Measurements from ENCODE around the gene BMAL2.

The BMAL2 gene

DNA sequence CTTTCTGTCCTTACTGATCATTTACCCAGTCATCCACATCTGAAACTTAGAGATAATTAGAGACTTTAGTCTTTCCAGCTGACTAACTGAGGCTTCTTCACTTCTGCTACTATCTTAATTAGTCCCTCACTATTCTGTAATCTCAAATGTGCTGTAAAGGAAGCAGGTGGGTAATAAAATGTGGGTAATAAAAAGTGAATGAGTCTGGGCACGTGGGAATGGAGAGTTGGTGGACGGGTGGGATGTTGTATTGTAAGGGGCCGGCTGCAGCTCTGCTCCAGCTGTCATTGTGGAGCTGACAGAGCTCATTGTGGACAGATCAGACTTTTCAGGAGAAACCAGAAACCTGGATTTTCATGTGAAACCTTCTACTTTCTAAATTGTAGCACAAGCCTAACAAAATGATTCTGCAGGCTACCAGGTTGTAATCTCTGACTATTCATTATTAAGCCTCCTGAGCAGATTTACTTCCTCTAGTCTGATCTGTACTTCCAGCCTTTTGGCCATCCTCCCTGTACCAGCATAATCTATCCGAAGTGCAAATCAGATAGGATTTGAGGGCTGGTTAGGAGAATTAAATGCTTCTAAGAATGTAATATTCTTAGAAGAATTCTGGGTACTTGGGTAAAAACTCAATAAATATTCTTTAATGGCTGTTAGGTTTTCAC is 42.0 kb upstream of the BMAL2 start:
- no peak for DNase-seq (ENCODE audit: low read depth, low spot score)
- TF ChIP-seq, protein P1, sequence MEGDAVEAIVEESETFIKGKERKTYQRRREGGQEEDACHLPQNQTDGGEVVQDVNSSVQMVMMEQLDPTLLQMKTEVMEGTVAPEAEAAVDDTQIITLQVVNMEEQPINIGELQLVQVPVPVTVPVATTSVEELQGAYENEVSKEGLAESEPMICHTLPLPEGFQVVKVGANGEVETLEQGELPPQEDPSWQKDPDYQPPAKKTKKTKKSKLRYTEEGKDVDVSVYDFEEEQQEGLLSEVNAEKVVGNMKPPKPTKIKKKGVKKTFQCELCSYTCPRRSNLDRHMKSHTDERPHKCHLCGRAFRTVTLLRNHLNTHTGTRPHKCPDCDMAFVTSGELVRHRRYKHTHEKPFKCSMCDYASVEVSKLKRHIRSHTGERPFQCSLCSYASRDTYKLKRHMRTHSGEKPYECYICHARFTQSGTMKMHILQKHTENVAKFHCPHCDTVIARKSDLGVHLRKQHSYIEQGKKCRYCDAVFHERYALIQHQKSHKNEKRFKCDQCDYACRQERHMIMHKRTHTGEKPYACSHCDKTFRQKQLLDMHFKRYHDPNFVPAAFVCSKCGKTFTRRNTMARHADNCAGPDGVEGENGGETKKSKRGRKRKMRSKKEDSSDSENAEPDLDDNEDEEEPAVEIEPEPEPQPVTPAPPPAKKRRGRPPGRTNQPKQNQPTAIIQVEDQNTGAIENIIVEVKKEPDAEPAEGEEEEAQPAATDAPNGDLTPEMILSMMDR (IDR thresholded peaks at IDR 0.05; ENCODE audit: insufficient read depth, low read length, missing control alignments) = no peak
- no peak overlapping the region for H3K4me3 ChIP-seq (ENCODE audit: low read depth, low read length)
- ChIA-PET CTCF (interaction anchor here (1.2 to 2.2 kb wide), 3 partner anchors 14 to 275 kb away, joined by 4 to 14 read pairs (median 7); no protein-coding TSS in a partner anchor), POLR2A (no interaction called here)

DNA sequence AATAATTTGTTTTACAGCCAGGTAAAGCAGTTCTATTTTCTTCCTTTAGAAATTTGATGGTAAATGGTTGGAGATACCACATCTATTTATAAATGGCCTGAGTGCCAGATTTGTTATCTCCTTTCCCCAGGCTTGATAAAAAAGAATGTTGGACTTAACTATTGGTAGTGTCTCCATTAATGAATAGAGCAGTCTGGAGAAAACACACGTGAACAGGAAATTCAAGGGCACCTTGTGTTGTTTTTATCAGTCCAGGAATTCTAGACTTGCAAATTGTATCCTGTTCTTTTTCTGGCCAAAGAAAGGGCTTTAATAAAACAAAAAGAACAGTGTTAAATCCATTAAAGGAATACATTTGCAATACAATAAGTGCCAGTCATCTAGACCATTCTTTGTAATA is 40.8 kb upstream of the BMAL2 start:
- H3K4me3 ChIP-seq (ENCODE audit: low read depth, low read length) = no peak overlapping the region
- CTCF ChIA-PET = no interaction called here
- TF ChIP-seq, protein P1 (IDR thresholded peaks at IDR 0.05; ENCODE audit: insufficient read depth, low read length, missing control alignments) = no peak
- POLR2A ChIA-PET = no interaction called here
- no peak for DNase-seq (ENCODE audit: low read depth, low spot score)

DNA sequence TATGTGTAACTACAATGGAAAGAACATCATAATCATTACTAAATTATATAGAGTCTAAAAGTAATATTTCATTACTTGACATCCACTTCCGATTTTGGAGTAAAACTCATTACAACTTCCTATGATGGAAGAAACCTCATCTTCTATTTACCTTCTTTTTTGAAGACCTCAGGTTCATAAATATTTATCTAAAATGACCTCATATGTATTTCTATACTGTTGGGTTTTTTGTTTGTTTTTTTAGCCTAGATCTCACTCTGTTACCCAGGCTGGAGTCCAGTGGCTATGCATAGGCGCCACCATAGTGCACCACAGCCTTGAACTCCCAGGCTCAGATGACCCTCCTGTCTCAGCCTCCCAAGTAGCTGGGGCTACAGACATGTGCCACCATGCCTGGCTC is 39.9 kb upstream of the BMAL2 start:
- no peak for DNase-seq (ENCODE audit: low read depth, low spot score)

DNA sequence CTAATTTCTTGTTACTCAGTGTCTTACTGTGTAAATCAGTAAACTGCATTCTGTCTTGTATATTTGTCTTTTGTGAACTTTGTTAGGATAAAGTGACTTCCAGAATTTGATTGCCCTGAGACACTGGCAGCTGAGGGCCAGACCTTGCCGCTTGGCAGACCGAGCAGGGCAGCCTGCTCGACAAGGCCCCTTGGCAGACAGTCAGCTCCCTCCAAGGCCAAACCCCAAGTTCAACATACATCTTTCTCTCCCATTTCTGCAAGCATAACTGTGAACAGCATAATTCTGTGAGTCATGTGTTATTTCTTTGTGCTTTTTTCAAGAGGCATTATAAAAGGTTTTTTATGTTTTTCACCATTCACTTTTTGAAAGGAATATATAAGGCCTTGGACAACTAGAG is 39.2 kb upstream of the BMAL2 start:
- DNase-seq (ENCODE audit: low read depth, low spot score) = no peak
- ChIA-PET CTCF (interaction anchor here (0.8 to 0.9 kb wide), 2 partner anchors 10 to 13 kb away, joined by 3 to 4 read pairs; no protein-coding TSS in a partner anchor), POLR2A (no interaction called here)
- no peak overlapping the region for H3K4me3 ChIP-seq (ENCODE audit: low read depth, low read length)
- TF ChIP-seq, protein P1 (IDR thresholded peaks at IDR 0.05; ENCODE audit: insufficient read depth, low read length, missing control alignments) = no peak

More for the DNA sequence above, 39.9 kb upstream of the BMAL2 start:
- TF ChIP-seq, protein P1 (IDR thresholded peaks at IDR 0.05; ENCODE audit: insufficient read depth, low read length, missing control alignments) = no peak
- H3K4me3 ChIP-seq (ENCODE audit: low read depth, low read length) = no peak overlapping the region
- POLR2A ChIA-PET = no interaction called here
- CTCF ChIA-PET = interaction anchor here (0.8 kb wide), 1 partner anchor 11 kb away, joined by 3 read pairs; no protein-coding TSS in a partner anchor

DNA sequence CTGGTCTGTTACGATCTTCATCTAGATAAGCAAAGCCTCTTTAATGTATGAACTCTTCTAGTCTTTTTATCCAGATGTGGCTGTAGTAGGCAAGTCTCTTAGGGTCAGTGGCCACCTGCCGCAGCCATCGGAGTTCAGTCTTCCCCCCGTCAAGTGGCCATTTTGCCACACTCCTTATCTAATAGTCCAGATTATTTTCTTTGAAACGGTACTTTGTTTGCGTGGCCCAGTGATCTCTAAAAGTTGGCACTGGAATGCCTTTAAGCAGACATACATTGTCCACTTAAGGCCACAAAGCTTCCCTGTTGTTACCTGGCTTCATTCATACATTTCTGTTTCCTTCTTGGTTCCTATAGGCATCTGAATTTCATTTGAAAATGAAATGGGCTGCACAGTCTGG is 36.0 kb upstream of the BMAL2 start:
- ChIA-PET CTCF (interaction anchor here (0.8 to 3.9 kb wide), 6 partner anchors 9 to 154 kb away, joined by 3 to 45 read pairs (median 3); no protein-coding TSS in a partner anchor), POLR2A (no interaction called here)
- H3K4me3 ChIP-seq (ENCODE audit: low read depth, low read length) = no peak overlapping the region
- no peak for DNase-seq (ENCODE audit: low read depth, low spot score)
- TF ChIP-seq, protein P1 (IDR thresholded peaks at IDR 0.05; ENCODE audit: insufficient read depth, low read length, missing control alignments) = no peak

DNA sequence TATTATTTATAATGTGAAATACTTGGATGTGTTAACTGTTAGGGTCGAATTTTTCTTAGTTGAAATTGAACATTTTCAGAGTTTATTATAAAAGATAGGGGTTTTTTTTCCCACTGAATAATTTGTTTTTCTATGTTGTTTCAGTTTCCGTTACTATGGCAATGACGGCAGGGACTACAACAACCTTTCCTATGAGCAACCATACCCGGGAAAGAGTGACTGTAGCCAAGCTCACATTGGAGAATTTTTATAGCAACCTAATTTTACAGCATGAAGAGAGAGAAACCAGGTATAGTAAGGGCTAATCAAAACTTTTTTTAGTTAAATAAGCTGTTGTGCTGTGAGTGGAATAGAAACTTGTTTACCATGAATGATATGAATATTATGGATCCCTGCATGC is 35.1 kb upstream of the BMAL2 start:
- no peak overlapping the region for H3K4me3 ChIP-seq (ENCODE audit: low read depth, low read length)
- no peak for DNase-seq (ENCODE audit: low read depth, low spot score)
- POLR2A ChIA-PET = no interaction called here
- CTCF ChIA-PET = interaction anchor here (0.8 to 3.9 kb wide), 4 partner anchors 10 to 291 kb away, joined by 3 to 45 read pairs (median 3); no protein-coding TSS in a partner anchor
- TF ChIP-seq, protein P1 (IDR thresholded peaks at IDR 0.05; ENCODE audit: insufficient read depth, low read length, missing control alignments) = no peak
